ENCODE data around the gene RHOF.

Gene RHOF, protein sequence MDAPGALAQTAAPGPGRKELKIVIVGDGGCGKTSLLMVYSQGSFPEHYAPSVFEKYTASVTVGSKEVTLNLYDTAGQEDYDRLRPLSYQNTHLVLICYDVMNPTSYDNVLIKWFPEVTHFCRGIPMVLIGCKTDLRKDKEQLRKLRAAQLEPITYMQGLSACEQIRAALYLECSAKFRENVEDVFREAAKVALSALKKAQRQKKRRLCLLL

DNA sequence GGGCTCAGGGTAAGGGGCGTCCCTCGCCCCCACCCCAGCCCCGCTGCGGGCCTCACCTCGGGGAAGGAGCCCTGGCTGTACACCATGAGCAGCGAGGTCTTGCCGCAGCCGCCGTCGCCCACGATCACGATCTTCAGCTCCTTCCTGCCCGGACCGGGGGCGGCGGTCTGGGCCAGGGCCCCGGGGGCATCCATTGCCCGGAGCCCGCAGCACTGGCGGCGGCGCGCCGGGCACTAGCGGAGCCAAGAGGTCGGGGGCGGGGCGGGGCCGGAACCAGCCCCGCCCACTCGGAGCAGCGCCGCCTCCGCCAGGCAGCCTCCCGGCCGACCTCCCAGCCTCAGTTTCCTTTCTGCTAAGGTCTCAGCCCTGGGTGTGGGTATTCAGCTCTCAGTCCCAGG is at the start of gene RHOF:
Gene RHOF, minus strand, starts transcription at position 249 of the 398 bp plus-strand sequence. Its CDS starts 55 bp downstream, at position 194.
- DNase-seq: peak; percentile 85
- in situ Hi-C loops (cut with HindIII; ENCODE audit: low pct_ligation_motif_present, low pct_unique_long_range_greater_than_20kb, low sequenced_read_pairs): no loop called here

DNA sequence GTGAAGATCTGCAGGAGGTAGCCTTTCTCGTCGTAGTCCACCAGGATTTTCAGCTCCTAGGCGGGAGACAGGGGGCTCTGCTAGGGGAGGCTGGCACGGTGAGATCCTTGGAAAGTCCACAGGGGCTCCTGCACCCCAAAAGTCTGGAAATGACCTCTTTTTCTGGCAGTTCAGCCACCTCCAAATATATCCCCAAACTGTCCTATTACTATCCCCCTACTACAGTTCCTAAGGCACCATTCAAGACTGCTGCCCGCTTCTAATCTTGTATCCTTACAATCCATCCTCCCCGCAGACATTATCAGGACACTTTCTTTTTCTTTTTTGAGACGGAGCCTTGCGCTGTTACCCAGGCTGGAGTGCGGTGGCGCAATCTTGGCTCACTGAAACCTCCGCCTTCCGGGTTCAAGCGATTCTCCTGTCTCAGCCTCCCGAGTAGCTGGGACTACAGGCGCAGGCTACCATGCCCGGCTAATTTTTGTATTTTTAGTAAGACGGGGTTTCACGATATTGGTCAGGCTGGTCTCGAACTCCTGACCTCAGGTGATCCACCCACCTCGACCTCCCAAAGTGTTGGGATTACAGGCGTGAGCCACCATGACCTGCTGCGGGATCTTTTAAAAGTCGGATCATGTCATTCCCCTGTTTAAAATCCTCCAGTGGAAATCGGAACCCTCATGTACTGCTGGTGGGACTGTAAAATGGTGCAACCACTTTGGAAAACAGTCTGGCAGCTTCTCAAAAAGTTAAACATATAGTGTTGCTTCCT is 46.7 kb upstream of the RHOF start:
- in situ Hi-C loops (cut with HindIII; ENCODE audit: low pct_ligation_motif_present, low pct_unique_long_range_greater_than_20kb, low sequenced_read_pairs): no loop called here
- no peak for DNase-seq

DNA sequence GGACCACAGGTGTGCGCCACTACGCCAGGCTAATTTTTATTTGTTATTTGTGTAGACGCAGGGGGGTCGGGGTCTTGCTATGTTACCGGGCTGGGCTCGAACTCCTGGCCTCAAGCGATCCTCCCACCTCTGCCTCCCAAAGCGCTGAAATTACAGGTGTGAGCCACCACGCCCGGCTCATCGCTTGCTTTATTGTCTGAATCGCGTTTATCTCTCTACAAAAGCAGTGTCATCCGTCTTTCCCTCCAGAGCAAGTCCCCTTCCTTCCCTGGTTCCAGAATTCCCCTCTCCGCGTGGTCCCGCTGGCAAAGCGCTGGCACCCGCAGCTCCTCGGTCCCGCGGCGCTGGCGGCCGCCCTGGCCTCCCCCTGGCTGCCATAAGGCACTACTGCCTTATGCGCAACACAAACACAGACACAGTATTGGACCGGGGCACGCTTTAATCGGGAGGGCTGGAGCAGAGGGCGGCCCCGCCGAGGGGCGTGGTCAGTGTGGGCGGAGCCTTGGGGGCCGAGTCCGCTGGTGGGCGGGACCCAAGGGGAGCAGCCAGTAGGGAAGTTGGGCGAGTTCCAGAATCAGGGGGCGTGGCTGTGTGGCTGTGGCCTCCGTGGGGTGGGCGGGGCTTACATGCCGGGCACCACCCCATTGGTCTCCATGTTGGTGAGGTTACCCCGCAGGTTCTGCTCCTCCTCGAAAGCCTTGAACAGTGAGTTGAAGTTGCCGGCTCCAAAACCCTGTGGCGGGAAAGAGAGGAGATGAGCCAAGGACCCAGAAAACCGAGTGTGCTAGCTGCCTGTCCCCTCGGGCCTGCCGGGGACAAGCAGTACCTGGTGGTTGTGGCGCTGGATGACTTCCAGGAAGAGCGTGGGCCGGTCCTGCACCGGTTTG is 45.9 kb upstream of the RHOF start:
- DNase-seq: peak; percentile 99
- in situ Hi-C loops (cut with HindIII; ENCODE audit: low pct_ligation_motif_present, low pct_unique_long_range_greater_than_20kb, low sequenced_read_pairs): no loop called here

DNA sequence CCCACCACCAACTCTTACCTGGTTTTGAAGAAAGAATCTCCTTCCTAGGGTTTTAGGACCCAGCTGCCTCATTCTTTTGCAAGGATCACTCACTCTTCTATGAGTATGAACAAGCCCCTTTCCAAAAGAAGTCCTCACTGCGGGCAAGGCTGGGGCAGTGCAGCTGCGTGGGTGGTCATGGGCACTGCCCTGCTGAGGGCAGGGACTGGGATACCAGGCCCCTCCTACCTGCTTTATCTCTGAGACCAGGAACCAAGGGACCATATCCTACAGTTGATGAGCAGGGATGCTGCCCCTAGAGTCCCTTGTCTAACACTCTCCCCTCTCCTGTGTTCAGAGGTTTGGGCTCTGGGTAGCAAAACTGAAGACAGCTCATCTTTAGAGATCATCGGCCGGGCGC is 44.6 kb upstream of the RHOF start:
- in situ Hi-C loops (cut with HindIII; ENCODE audit: low pct_ligation_motif_present, low pct_unique_long_range_greater_than_20kb, low sequenced_read_pairs): no loop called here
- DNase-seq: no peak

DNA sequence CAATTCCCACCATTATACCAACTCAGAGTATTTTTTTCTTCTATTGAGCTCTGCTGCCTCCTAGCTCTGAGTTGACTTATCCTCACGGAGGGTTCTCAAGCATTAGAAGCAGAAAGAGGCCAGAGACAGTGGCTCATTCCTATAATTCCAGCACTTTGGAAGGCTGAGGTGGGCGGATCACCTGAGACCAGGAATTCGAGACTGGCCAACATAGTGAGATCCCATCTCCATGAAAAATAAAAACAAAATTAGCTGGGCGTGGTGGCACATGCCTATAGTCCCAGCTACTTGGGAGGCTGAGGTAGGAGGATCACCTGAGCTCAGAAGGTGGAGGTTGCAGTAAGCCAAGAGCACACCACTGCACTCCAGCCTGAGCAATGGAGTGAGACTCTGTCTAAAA is 44.2 kb upstream of the RHOF start:
- DNase-seq: no peak
- in situ Hi-C loops (cut with HindIII; ENCODE audit: low pct_ligation_motif_present, low pct_unique_long_range_greater_than_20kb, low sequenced_read_pairs): no loop called here

DNA sequence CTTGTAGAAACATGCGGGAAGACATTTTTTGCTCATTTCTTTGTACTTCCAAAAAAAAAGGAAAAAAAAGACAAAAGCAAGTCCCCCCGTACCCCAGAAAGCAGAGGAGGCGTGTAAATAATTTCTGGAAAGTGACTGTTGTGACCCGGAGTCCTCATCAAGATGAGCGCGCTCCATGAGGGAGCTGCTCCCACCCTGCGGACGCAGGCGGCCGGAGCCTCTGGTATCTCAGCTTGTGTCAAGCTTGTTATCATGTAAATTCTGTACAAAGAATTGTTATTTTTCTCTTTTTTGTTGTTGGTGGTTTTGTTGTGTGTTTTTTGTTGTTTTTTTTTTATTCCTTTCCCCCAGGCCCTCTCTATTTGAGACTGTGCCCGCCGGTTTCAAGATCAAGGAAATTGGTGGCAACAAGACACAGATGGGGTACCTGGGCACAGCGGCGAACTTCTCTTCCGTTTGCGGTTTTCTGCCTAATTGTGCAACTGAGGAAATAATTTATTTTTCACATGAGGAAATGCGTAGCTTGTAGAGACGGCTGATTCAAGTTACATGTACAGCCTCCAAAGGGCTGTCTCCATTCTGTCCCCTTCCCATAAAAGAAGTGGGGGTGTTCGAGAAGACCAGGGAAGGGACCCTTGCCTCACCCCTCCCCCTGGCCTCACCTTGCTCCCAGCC is 38.2 kb upstream of the RHOF start:
- in situ Hi-C loops (cut with HindIII; ENCODE audit: low pct_ligation_motif_present, low pct_unique_long_range_greater_than_20kb, low sequenced_read_pairs): no loop called here
- no peak for DNase-seq

DNA sequence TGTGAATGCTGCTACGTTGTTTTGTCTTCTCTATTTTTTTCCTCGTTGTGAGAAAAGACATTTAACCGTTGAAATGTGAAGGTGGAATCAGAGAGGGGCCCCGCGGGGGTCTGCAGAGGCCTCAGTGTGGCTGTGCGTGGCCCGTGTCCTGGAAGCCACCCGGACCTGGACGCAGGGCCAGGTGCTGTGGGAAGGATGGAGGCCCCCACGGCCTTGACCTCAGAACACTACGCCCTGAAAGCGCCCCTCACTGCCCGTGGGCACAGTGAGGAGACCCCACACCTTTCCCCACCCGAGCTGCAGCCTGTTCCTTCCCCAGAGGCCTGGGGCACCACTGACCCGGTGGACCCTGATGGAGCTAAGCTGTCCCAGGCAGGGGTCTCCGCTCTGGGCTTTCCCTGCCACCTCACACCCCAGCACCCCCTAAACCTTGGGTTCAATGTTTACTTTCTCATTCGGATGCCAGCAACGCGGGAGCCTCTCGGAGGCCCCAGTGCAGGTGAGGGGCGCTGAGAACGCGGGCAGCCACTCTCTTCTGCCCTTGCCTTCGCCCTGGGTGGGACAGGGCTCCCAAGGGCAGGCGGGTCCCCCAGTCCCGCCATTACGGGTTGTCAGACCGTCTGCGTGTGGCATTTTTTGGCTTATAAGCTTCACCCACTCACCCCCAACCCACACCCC is 37.2 kb upstream of the RHOF start:
- in situ Hi-C loops (cut with HindIII; ENCODE audit: low pct_ligation_motif_present, low pct_unique_long_range_greater_than_20kb, low sequenced_read_pairs): no loop called here
- no peak for DNase-seq

DNA sequence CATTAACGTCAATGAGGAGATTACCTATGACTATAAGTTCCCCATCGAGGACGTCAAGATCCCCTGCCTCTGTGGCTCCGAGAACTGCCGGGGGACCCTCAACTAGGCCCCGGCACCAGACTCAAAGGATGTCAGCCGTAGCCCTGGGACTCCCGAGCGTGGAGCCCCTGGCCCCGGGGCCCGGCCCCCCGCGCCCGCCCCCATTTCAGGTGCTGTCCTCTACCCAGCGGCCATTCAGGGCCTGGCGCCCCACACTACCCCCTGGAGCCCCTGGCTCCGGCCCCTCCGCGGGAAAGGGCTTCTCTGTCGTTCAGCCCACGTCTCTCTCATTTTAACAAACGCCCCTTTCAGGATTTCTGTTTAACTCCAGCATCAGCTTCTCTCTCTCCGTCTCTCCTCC is 36.6 kb upstream of the RHOF start:
- DNase-seq: no peak
- in situ Hi-C loops (cut with HindIII; ENCODE audit: low pct_ligation_motif_present, low pct_unique_long_range_greater_than_20kb, low sequenced_read_pairs): no loop called here

DNA sequence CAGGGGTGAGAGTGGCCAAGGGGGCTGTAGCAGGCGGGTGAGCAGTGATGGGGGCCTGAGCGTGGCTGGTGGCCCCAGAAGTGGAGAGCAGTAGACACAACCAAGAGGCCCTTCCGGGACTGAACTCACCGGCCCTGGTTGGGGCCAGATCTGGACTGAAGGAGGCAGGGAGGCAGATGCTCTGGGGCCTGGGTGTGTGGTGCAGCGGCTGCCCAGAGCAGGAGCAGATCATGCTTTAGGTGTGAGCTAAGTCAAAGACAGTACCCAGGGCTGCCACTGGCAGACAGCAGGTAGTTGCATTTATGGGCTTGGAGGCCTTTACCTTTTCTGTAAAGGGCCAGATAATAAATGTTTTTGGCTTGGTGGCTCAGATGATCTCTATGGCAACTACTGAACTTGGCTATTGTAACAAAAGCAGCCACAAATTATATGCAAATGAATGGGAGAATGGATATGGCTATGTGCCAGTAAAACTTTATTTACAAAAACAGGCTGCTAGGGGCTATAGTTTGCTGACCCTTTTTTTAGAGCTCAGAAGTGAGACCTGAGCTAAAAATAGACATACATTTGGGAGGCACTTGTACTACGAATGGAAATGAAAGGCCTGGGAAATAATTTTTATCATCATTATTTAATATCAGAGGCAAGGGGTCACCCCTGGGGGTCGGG is 35.9 kb upstream of the RHOF start:
- no peak for DNase-seq
- in situ Hi-C loops (cut with HindIII; ENCODE audit: low pct_ligation_motif_present, low pct_unique_long_range_greater_than_20kb, low sequenced_read_pairs): no loop called here

DNA sequence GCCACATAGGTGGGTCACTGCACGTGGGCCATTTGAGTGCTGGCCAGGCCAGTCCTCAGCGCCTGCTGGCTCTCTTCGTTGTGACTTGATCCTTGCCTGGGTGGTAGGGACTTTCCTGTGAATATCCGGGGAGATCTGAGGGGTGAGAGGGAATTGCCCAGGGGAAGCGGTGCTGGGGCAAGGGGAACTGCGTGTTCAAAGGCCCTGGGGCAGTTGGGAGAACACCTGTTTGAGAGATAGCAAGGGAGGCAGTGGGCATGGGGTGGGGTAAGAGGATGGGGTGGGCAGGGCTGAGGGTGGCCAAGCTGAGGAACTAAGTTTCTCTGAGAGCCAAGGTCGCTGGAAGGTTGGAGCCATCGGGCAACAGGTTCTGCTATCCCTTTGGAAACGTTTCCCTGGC is 35.3 kb upstream of the RHOF start:
- in situ Hi-C loops (cut with HindIII; ENCODE audit: low pct_ligation_motif_present, low pct_unique_long_range_greater_than_20kb, low sequenced_read_pairs): no loop called here

DNA sequence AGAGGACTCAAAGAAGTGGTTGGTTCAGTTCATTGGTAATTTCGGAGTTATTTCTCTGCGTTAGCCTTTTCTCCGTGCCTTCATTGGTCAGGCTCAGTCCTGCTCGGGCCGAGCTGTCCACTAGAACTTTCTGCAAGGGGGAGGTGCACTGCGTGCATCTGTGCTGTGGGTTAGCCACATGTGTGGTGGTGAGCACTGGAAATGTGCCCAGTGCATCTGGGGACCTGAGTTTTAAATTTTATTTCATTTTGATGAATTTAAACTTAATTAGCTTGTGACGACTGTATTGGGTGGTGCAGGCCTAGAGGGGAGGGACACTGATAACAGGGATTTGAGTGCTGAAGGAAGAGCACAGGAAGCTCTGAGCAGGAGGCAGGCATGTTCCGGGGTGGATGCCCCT is 34.8 kb upstream of the RHOF start:
- in situ Hi-C loops (cut with HindIII; ENCODE audit: low pct_ligation_motif_present, low pct_unique_long_range_greater_than_20kb, low sequenced_read_pairs): no loop called here
- DNase-seq: no peak

More for the DNA sequence above, 35.3 kb upstream of the RHOF start:
- DNase-seq: no peak

DNA sequence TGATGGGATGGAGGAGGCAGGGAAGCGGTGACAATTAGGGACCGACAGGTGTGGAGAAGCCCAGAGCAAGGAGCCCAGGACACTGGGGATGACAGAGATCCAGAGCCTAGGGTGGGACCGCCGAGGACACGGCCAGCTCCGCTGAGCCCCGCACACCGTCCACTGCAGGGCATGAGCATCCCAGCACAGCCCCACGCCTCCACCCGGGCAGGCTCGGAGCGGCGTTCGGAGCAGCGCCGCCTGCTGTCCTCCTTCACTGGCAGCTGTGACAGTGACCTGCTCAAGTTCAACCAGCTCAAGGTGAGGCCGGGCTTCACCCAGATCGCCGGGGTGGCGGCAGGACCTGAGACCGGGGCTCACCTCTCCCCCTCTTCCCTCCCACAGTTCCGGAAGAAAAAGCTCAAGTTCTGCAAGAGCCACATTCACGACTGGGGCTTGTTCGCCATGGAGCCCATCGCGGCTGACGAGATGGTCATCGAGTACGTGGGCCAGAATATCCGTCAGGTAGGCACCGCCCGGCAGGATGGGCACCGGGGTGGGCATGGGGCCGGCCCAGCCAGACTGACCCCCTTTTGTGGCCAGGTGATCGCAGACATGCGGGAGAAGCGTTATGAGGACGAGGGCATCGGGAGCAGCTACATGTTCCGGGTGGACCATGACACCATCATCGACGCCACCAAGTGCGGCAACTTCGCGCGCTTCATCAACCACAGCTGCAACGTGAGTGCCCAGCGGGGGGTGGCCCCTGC is 34.0 kb upstream of the RHOF start:
- in situ Hi-C loops (cut with HindIII; ENCODE audit: low pct_ligation_motif_present, low pct_unique_long_range_greater_than_20kb, low sequenced_read_pairs): no loop called here
- no peak for DNase-seq

DNA sequence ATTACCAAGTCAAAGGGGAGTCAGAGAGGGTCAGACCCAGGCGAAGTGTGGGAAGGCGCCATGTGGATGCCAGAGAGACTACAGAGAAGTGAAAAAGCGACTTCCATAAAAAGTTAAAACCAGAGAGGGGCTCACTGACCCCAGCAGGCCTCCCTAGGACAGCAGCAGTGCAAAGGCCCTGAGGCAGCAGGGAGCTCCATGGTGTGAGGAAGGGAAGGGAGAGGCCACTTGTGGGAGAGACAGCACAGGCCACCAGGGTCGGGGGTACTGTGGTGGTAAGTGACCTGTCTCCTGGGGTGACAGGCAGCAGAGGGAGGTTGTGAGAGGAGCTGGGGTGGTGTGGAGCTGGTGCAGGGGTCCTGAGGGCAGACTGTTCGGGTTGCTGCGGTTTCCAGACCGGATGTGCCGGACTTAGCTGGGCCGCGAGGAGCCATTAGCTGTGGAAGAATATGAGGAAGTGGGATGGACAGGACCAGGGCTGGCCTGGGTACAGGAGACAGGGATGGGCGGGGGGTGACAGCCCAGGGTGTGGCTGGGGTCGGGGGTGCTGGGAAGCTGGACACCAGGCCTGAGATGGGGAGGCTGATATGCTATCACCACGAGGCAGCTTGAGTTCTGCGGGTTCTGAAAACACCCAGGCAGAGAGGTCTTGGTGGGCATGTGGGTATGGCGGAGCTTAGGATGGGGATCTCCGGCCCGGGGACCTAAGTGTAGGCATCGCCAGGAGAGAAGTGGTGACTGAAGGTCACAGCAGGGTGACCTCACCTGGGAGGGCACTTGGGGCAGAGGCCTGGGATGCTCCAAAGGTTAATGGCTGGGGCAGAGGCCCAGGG is 33.0 kb upstream of the RHOF start:
- DNase-seq: no peak
- in situ Hi-C loops (cut with HindIII; ENCODE audit: low pct_ligation_motif_present, low pct_unique_long_range_greater_than_20kb, low sequenced_read_pairs): no loop called here

DNA sequence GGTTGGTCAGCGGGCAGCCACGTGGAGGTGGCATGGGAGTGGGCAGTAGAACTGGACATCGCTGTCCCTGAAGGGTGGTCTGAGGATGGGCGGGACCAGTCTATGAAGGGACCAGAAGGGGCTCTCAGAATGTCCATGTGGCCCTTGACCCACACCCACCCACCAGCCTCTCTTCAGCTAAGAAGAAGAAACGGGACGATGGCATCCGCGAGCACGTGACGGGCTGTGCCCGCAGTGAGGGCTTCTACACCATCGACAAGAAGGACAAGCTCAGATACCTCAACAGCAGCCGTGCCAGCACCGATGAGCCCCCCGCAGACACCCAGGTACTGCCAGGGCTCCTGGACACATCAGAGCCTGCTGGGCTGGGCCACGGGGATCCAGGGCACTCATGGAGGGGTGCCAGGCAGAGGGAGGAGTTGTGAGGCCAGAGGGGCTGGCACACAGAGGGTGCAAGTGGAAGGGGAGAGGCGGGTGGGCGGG is 31.6 kb upstream of the RHOF start:
- in situ Hi-C loops (cut with HindIII; ENCODE audit: low pct_ligation_motif_present, low pct_unique_long_range_greater_than_20kb, low sequenced_read_pairs): no loop called here
- no peak for DNase-seq

DNA sequence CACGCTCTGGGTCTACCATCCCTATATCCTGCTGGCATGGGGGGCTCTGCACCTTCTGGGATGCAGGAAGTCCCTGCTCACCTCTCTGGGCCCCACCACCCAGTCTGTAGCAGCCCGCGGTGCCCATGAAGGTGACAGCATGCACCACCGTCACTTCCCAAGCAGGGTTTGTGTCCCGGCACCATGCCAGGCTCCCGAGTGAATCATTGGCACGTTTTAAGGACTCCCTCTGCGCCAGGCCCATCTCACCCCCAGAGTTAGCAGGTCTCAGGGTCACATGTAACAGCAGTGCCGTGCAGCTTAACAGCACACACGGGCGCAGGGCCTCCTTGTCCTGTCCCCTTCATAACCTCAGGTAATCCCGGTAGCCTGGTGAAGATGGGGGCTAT is 30.2 kb upstream of the RHOF start:
- DNase-seq: no peak
- in situ Hi-C loops (cut with HindIII; ENCODE audit: low pct_ligation_motif_present, low pct_unique_long_range_greater_than_20kb, low sequenced_read_pairs): no loop called here

DNA sequence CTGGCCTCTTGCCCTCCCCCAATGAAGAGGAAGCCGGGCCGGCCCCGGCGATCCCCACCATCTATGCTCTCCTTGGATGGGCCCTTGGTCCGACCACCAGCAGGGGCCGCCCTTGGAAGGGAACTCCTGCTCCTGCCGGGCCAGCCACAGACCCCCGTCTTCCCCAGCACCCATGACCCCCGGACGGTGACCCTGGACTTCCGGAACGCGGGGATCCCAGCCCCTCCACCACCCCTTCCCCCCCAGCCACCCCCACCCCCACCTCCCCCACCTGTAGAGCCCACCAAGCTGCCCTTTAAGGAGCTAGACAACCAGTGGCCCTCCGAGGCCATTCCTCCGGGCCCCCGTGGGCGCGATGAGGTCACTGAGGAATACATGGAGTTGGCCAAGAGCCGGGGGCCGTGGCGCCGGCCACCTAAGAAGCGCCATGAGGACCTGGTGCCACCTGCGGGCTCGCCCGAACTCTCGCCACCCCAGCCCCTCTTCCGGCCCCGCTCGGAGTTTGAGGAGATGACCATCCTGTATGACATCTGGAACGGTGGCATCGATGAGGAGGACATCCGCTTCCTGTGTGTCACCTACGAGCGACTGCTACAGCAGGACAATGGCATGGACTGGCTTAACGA is 29.7 kb upstream of the RHOF start:
- no peak for DNase-seq
- in situ Hi-C loops (cut with HindIII; ENCODE audit: low pct_ligation_motif_present, low pct_unique_long_range_greater_than_20kb, low sequenced_read_pairs): no loop called here
